Adipocyte (in vitro differentiated cells): ENCODE data around the gene PLA2G3.

ENCODE experiments used
- DNase-seq: peaks from one replicate; pipeline ENCODE4 v3.0.0-alpha.2; 2015; ENCODE audit warnings: low read depth
- H3K27me3 ChIP-seq: replicated peaks from 2 replicates; pipeline ENCODE4 v1.7.0; 2013; ENCODE audit warnings: mild to moderate bottlenecking, low read length, moderate library complexity; ENCODE audit not compliant: control insufficient read depth, insufficient read depth
- H3K36me3 ChIP-seq: 2 replicates; pipeline ENCODE4 v1.7.0; 2013; ENCODE audit warnings: low read length, mild to moderate bottlenecking, moderate library complexity; ENCODE audit not compliant: control insufficient read depth, insufficient read depth, severe bottlenecking
- H3K4me1 ChIP-seq: 2 replicates; pipeline ENCODE4 v1.7.0; 2013; ENCODE audit warnings: mild to moderate bottlenecking, low read length, moderate library complexity; ENCODE audit not compliant: control insufficient read depth, insufficient read depth
- H3K4me3 ChIP-seq: 2 replicates; pipeline ENCODE4 v1.7.0; 2013; ENCODE audit warnings: mild to moderate bottlenecking, low read length, moderate library complexity
- H3K9ac ChIP-seq: 2 replicates; pipeline ENCODE4 v1.7.0; 2013; ENCODE audit warnings: mild to moderate bottlenecking, low read length, moderate library complexity
- H3K9me3 ChIP-seq: 2 replicates; pipeline ENCODE4 v1.7.0; 2013; ENCODE audit warnings: mild to moderate bottlenecking, low read length, moderate library complexity; ENCODE audit not compliant: control insufficient read depth

The PLA2G3 gene

DNA sequence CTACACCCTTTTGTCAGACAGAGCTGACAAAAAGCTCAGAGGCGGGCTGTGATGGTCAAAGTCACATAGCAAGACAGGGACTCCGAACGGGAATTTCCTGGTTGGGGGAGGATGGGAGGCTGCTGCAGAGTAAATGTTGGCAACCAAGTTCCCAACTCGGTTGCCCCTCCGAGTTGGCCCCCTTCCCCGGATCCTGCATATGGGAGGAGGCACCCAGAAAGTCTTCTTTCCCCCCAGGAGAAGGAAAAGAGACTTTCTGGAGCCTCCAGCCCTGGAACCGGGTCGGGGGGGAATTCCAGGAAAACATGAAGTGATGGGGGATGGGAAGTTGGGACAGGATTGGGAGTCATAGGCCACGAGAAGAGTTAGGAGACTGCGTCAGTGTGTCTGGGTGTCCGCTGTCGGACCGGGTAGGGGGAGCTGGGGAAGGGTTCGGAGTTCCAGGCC lies 33.6 kb downstream of the PLA2G3 start:
- Histone ChIP-seq H3K27me3 (no peaks in the 10 kb centered on the region), H3K36me3 (peaks cover 14% of the 10 kb centered on the region), H3K9me3 (no peaks in the 10 kb centered on the region), H3K4me3 (peak overlapping the region; percentile 92), H3K4me1 (peaks cover 38% of the 10 kb centered on the region), H3K9ac (peak overlapping the region; percentile 100)
- peak; percentile 65 for DNase-seq

DNA sequence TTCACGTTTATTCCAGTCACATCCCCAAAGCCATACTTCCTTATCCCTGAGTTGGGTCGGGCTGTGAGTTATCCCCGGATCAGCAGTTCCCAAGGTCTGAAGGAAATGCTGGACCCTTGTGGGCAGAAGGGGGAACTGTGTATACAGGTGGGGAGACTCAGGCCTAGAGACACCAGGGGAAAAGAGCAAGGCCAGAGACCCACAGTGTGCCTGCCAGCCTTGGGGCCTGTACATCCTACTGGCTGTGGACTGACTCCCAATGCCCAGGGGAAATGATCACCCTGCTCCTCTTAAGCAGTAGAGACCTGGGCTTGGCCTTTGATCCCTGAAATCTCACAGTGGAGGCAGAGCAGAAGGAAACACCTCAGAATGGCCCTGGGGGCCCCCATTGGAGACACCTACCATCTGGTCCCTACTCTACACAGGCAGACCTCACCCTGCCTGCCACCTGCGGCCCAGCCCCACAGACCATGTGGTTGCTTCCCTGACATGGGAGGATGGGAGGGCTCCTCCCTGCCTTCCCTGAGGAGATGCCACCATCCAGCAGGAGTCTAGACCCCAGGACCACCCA lies 34.2 kb downstream of the PLA2G3 start:
- peaks cover 43% of the 10 kb centered on the region for H3K4me1 ChIP-seq
- H3K36me3 ChIP-seq: peaks cover 14% of the 10 kb centered on the region
- H3K27me3 ChIP-seq: no peaks in the 10 kb centered on the region
- H3K4me3 ChIP-seq: peak overlapping the region; percentile 92
- H3K9ac ChIP-seq: peak overlapping the region; percentile 100
- H3K9me3 ChIP-seq: no peaks in the 10 kb centered on the region
- DNase-seq: no peak

DNA sequence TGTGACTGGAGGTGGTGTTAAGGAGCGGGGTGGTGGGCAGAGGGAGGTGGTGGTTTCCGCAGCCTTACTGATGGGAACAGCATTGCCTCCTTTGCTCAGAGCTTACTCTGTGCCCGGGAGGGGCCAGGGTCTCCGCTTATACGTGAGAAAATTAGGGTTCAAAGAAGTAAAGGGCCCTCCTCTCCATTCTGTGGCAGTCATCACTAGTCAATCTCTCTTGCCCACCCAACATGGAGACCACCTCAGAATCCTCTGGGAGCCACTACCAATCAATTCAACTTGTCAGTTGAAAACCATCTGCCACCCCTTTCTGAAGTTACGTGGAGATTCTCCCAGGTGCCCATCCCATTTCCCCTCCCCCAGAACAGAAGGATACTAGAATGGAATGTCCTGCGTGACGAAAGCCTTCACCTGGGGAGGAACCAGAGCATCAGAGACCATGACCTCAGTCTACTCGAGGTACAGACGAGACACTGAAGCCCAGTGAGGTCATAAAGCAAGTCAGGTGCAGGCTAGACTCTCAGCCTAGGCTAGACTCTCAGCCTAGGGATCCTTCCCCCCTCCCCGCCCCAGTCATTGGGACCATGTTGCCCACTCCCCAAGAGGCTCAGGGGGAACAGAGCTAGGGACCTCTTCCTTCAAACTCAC lies 34.9 kb downstream of the PLA2G3 start:
- Histone ChIP-seq H3K9ac (peak overlapping the region; percentile 100), H3K4me3 (peak overlapping the region; percentile 92), H3K4me1 (peaks cover 45% of the 10 kb centered on the region), H3K9me3 (no peaks in the 10 kb centered on the region), H3K36me3 (peaks cover 14% of the 10 kb centered on the region), H3K27me3 (no peaks in the 10 kb centered on the region)
- DNase-seq: no peak

DNA sequence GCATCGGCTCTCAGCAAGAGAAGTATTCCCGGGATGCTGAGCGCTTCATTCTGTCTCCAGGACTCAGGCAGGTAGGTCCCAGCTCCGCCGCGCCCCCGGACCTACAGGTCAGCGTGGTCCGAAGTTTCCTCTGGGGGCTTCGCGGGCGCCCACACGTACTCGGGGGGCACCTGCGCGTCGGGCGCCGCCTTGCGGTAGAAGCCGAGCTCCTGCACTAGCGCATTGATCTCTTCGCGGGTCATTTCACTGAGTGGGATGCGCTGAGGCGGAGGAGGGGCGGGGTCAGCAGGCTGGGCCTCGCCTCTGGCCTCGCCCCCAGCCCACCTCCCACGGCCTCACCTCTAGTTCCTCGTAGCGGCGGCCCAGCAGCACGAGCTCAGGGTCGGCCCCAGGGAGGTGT lies 35.4 kb downstream of the PLA2G3 start:
- Histone ChIP-seq H3K4me3 (no peak overlapping the region), H3K36me3 (peaks cover 14% of the 10 kb centered on the region), H3K9ac (no peak overlapping the region), H3K27me3 (no peaks in the 10 kb centered on the region), H3K9me3 (no peaks in the 10 kb centered on the region), H3K4me1 (peaks cover 45% of the 10 kb centered on the region)
- no peak for DNase-seq

DNA sequence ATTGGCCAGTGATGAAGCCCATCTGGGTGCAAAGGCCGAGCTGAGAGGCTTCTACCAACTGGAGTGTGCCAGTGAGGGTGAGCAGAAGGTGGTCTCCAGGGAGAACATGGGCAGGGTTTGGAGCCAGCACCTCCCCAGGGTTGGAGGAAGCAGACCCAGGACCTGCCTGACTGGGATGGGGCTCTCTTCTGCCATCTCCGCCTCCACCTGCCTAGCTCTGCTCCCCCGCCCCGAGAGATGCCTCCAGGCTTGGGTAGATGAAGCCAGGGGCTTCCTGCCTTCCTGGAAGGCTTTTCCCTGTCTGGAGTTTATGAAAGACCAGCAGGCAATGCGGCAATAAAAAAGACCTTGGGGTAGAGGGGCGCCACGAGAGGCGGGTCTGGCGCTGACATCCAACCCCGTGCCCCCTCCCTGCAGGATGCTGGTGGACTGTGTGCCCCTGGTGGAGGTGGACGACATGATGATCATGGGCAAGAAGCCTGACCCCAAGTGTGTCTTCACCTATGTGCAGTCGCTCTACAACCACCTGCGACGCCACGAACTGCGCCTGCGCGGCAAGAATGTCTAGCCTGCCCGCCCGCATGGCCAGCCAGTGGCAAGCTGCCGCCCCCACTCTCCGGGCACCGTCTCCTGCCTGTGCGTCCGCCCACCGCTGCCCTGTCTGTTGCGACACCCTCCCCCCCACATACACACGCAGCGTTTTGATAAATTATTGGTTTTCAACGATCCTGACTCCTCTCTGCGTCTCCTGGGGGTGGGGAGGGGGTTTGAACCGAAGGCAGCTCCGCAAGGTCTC lies 36.2 kb downstream of the PLA2G3 start:
- Histone ChIP-seq H3K9me3 (no peaks in the 10 kb centered on the region), H3K9ac (peak overlapping the region; percentile 68), H3K27me3 (no peaks in the 10 kb centered on the region), H3K4me1 (peaks cover 53% of the 10 kb centered on the region), H3K36me3 (peaks cover 14% of the 10 kb centered on the region), H3K4me3 (no peak overlapping the region)
- no peak for DNase-seq

DNA sequence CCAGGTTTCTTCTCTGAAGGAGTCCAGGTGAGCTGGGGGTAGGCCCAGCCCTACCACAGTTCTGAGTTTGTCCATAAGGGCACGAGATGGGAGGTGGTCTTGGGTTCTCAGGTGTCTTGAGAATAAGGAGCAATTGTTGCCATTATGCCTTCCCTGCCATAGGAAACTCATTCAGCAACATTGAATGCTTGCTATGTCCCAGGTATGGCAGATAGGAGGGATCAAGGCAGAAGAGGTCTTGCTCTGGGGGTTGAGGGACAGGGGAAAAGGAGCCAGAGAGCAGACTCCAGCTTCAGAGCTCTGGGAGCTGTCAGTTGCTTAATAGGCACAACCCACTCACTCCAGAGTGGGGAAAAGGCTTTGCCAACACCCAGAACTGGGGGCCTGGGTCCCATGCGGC lies 37.2 kb downstream of the PLA2G3 start:
- no peak for DNase-seq
- Histone ChIP-seq H3K4me1 (peaks cover 56% of the 10 kb centered on the region), H3K27me3 (no peaks in the 10 kb centered on the region), H3K4me3 (no peak overlapping the region), H3K36me3 (peaks cover 16% of the 10 kb centered on the region), H3K9me3 (no peaks in the 10 kb centered on the region), H3K9ac (peak overlapping the region; percentile 68)

DNA sequence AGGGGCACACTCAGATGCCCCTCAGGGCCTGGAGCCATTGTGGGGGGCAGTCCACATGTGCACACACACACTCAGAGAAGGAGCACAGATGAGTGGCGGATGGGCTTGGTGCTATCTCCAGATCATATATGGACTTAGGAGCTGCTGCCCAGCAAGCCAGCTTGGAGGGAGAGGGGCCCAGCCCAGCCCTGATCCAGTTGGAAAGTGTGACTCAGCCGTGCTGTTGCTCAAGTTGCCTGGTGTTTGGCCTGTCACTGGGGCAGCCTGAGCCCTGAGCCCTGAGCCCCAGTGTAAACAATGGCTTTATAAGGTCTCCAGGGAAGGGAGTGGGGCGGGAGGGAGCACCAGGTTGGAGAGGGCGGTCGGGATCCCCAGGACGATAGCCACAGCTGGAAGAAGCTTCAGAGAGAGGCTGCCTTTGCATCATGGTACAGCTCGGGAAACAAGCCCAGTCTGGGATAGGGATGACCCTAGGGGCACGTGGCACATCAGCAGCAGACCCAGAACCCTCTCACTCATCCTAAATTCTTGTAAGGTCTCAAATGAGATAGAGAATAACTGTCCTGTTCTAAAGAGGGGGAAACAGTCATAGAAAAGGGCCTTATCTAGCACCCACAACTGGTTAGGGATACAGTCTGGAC lies 37.7 kb downstream of the PLA2G3 start:
- DNase-seq: peak; percentile 97
- H3K4me3 ChIP-seq: no peak overlapping the region
- peak overlapping the region; percentile 68 for H3K9ac ChIP-seq
- no peaks in the 10 kb centered on the region for H3K9me3 ChIP-seq
- peaks cover 20% of the 10 kb centered on the region for H3K36me3 ChIP-seq
- no peaks in the 10 kb centered on the region for H3K27me3 ChIP-seq
- H3K4me1 ChIP-seq: peaks cover 52% of the 10 kb centered on the region

DNA sequence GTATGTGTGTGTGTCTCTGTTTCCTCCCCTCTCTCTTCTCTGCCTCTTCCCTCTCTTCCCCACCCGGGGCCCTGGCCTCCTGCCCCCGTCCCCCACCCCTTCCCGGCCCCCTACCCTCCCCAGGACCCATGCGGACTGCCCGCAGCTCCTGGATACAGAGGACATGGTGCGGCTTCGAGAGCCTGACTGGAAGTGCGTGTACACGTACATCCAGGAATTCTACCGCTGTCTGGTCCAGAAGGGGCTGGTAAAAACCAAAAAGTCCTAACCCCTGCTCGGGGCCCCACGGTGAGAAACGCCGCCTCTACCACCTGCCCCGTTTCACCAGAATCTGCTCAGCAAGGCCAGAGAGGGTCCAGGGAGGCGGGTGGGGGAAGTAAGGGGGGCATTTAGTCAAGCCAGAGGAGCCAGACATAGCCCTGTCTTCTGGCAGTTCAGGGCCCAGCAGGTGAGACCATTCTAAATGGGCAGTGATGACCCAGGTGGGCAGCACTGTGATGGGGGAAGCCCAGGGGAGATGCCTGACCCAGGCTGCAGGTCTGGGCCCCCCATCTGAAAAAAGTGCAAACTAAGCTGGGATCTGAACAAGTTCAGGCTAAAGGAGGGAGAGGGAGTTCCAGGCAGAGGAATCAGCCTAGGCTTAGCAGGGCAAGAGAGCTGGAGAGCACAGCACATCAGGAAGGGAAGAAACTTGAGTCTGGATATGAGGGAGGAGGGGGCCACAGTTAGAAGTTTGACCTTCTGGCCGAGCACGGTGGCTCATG lies 39.4 kb downstream of the PLA2G3 start:
- Histone ChIP-seq H3K9ac (peak overlapping the region; percentile 38), H3K4me3 (no peak overlapping the region), H3K36me3 (peaks cover 32% of the 10 kb centered on the region), H3K27me3 (no peaks in the 10 kb centered on the region), H3K9me3 (no peaks in the 10 kb centered on the region), H3K4me1 (peaks cover 46% of the 10 kb centered on the region)
- DNase-seq: no peak

DNA sequence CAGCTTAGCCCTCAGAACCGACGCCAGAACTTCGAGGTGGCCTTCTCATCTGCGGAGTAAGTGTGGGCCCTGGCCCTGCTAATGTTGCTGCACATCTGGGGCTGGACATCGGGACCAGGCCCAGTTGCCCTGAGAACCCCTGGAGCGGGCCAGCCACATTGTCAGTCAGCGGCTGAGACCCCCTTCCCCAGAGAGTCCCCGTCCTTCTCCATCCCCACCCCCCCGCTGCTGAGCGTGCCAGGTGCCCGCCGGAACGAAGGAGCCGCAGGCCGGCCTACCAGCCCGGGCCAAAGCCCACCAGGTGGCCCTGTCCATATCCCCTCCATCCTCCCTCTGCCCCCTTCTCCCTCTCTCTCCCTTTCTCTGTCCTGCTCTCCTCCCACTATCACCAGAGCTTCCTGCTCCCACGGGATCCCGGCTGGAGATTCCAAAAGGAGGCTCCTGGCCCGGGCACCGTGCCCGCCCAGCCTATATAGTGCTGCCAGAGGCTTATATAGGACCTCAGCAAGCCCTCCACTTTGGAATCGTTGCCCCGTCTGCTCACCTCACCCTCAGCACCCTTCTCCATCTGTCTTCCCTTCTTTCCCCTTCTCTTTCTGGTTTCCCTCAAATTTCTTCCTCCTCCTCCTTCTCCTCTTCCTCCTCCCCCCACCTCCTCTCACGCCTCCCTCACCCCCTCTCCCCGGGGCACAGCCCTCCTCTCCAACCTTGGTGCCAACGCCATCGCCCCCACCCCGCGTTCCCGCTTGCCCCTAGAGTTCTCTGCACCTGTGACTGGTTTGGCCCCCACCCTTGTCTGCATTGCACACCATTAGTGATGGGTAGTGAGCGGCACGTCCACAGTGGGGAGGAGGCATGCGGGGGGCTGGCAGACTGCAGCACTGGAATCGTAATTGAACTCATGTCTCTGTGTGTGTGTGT lies 40.2 kb downstream of the PLA2G3 start:
- H3K4me3 ChIP-seq: no peak overlapping the region
- H3K4me1 ChIP-seq: peaks cover 39% of the 10 kb centered on the region
- DNase-seq: no peak
- H3K9ac ChIP-seq: peak overlapping the region; percentile 71
- H3K36me3 ChIP-seq: peaks cover 32% of the 10 kb centered on the region
- no peaks in the 10 kb centered on the region for H3K27me3 ChIP-seq
- H3K9me3 ChIP-seq: no peaks in the 10 kb centered on the region

DNA sequence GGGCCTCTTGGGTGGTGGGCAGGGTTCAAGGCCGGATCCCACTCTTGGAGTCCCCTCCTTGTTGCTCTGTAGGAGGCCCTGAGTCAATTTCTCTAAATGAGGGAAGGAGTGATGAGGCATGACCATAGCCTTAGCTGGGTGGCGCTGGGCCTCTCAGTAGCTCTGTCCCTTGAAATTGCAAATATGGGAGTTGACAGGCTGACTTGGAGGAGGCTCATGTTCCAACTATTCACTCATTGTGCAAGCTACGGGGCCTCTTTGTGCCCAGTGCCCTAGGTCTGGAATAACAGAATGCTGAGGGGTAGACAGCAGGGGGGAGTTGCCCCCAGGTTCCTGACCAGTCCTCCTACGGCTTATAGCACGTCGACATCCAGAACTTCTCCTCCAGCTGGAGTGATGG lies 40.9 kb downstream of the PLA2G3 start:
- Histone ChIP-seq H3K4me3 (no peak overlapping the region), H3K9ac (peak overlapping the region; percentile 71), H3K36me3 (peaks cover 34% of the 10 kb centered on the region), H3K27me3 (no peaks in the 10 kb centered on the region), H3K4me1 (peaks cover 39% of the 10 kb centered on the region), H3K9me3 (no peaks in the 10 kb centered on the region)
- peak; percentile 81 for DNase-seq
